GM23248 (cell line): ENCODE data around the gene LIPT2.

Source experiments
- EZH2 ChIP-seq: fragments of 200-600 bp; sonication (generic); IDR thresholded peaks from 2 replicates; pipeline ENCODE4 v1.6.1; 2018; ENCODE audit warnings: antibody characterized with exemption, mild to moderate bottlenecking; ENCODE audit not compliant: insufficient read depth, poor library complexity, severe bottlenecking
- EZH2phosphoT487 ChIP-seq: fragments of 200-600 bp; sonication (generic); IDR thresholded peaks from 2 replicates; pipeline ENCODE4 v1.6.1; 2018; ENCODE audit warnings: antibody characterized with exemption, moderate library complexity, mild to moderate bottlenecking, low read depth; ENCODE audit not compliant: insufficient read depth

GRCh38 chr11:74452366-74452765, 41.2 kb downstream of the LIPT2 start:
- TF ChIP-seq EZH2 = no peak
- no peak for TF ChIP-seq EZH2phosphoT487
